Hepatocyte (in vitro differentiated cells): Measurements from ENCODE around the gene HNRNPK. TPM values are rescaled to one million over a fixed set of nuclear protein-coding genes. Genes with fewer than 3 reads are reported as not detected.

ENCODE experiments used
- DNase-seq: peaks from one replicate; pipeline ENCODE4 v3.0.0-alpha.2; 2016; ENCODE audit warnings: low spot score
- H2AFZ ChIP-seq: fragments of 200-600 bp; sonication (generic); 2 replicates; pipeline ENCODE4 v1.6.0; 2016; ENCODE audit warnings: antibody characterized with exemption, mild to moderate bottlenecking
- H3K27ac ChIP-seq: fragments of 200-600 bp; sonication (generic); 2 replicates; pipeline ENCODE4 v1.5.1; 2016; ENCODE audit warnings: mild to moderate bottlenecking
- H3K27me3 ChIP-seq: fragments of 200-600 bp; sonication (generic); 2 replicates; pipeline ENCODE4 v1.6.1; 2016
- H3K36me3 ChIP-seq: fragments of 200-600 bp; sonication (generic); replicated peaks from 2 replicates; pipeline ENCODE4 v1.5.1; 2016; ENCODE audit warnings: low read depth; ENCODE audit not compliant: insufficient read depth
- H3K4me1 ChIP-seq: fragments of 200-600 bp; sonication (generic); 2 replicates; pipeline ENCODE4 v1.5.1; 2016; ENCODE audit warnings: mild to moderate bottlenecking, moderate library complexity; ENCODE audit not compliant: insufficient read depth
- H3K4me2 ChIP-seq: fragments of 200-600 bp; sonication (generic); 2 replicates; pipeline ENCODE4 v1.6.0; 2016
- H3K4me3 ChIP-seq: fragments of 200-600 bp; sonication (generic); 2 replicates; pipeline ENCODE4 v1.5.1; 2016; ENCODE audit warnings: mild to moderate bottlenecking
- H3K79me2 ChIP-seq: fragments of 200-600 bp; sonication (generic); 2 replicates; pipeline ENCODE4 v1.6.0; 2017; ENCODE audit warnings: mild to moderate bottlenecking
- H3K9me2 ChIP-seq: fragments of 200-600 bp; sonication (generic); replicated peaks from 2 replicates; pipeline ENCODE4 v1.6.0; 2017; ENCODE audit warnings: mild to moderate bottlenecking; ENCODE audit not compliant: insufficient read depth
- H3K9me3 ChIP-seq: fragments of 200-600 bp; sonication (generic); 2 replicates; pipeline ENCODE4 v1.5.1; 2016; ENCODE audit warnings: low read depth, mild to moderate bottlenecking
- H4K20me1 ChIP-seq: fragments of 200-600 bp; sonication (generic); 2 replicates; pipeline ENCODE4 v1.6.0; 2016; ENCODE audit warnings: mild to moderate bottlenecking; ENCODE audit not compliant: insufficient read depth, poor library complexity, severe bottlenecking
- EZH2 ChIP-seq: fragments of 200-600 bp; sonication (generic); IDR thresholded peaks from 2 replicates; pipeline ENCODE4 v1.6.1; 2016; ENCODE audit warnings: antibody characterized with exemption, mild to moderate bottlenecking, borderline replicate concordance
- EZH2phosphoT487 ChIP-seq: fragments of 200-600 bp; sonication (generic); IDR thresholded peaks from one replicate; pipeline ENCODE4 v1.6.1; 2018; ENCODE audit warnings: antibody characterized with exemption, mild to moderate bottlenecking, low read depth, moderate library complexity; ENCODE audit not compliant: unreplicated experiment, severe bottlenecking
- WGBS: methylation state at CpG from one replicate; pipeline ENCODE4 v1.1.6; 2016; ENCODE audit warnings: low lambda C conversion rate; ENCODE audit errors: missing lambda C conversion rate; 5-methylcytosine and 5-hydroxymethylcytosine counted together
- polyA plus RNA-seq: library from polyadenylated mRNA; unstranded; fragments of >200 nt; fragmentation: Nextera tagmentation; extraction: Ambion mirVana; gene quantifications from 2 replicates; pipeline ENCODE4 v1.2.1, GENCODE V29; 2016
- total RNA-seq: library from RNA; depleted of rRNA; stranded (reverse); fragments of >200 nt; gene quantifications from 2 replicates; pipeline ENCODE4 v1.2.3, GENCODE V29; 2014
- TF ChIP-seq, protein P1 (sequence below): fragments of 200-600 bp; sonication (generic); IDR thresholded peaks from 2 replicates; pipeline ENCODE4 v1.5.1; 2016; ENCODE audit warnings: antibody characterized with exemption, mild to moderate bottlenecking; ENCODE audit not compliant: poor library complexity

Gene HNRNPK
- total and polyA plus RNA-seq, 2 experiments from 2014 or later = 458 to 579 TPM

- TF ChIP-seq EZH2 = no peak
- TF ChIP-seq, protein P1, sequence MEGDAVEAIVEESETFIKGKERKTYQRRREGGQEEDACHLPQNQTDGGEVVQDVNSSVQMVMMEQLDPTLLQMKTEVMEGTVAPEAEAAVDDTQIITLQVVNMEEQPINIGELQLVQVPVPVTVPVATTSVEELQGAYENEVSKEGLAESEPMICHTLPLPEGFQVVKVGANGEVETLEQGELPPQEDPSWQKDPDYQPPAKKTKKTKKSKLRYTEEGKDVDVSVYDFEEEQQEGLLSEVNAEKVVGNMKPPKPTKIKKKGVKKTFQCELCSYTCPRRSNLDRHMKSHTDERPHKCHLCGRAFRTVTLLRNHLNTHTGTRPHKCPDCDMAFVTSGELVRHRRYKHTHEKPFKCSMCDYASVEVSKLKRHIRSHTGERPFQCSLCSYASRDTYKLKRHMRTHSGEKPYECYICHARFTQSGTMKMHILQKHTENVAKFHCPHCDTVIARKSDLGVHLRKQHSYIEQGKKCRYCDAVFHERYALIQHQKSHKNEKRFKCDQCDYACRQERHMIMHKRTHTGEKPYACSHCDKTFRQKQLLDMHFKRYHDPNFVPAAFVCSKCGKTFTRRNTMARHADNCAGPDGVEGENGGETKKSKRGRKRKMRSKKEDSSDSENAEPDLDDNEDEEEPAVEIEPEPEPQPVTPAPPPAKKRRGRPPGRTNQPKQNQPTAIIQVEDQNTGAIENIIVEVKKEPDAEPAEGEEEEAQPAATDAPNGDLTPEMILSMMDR = no peak
- TF ChIP-seq EZH2phosphoT487 = no peak
- Histone ChIP-seq H3K4me2 (no peak overlapping the region), H3K36me3 (no peaks in the 10 kb centered on the region), H3K27ac (no peak overlapping the region), H4K20me1 (no peaks in the 10 kb centered on the region), H3K4me1 (no peaks in the 10 kb centered on the region), H3K79me2 (no peaks in the 10 kb centered on the region), H2AFZ (no peak overlapping the region), H3K27me3 (no peaks in the 10 kb centered on the region), H3K9me3 (no peaks in the 10 kb centered on the region), H3K9me2 (no peaks in the 10 kb centered on the region), H3K4me3 (no peak overlapping the region)
- 80% methylated on average over 3 of the region's 3 CpGs for WGBS
- DNase-seq = peak; percentile 28
These were observed 44.6 kb downstream of the HNRNPK start for GRCh38 chr9:83935276-83935935.

DNA sequence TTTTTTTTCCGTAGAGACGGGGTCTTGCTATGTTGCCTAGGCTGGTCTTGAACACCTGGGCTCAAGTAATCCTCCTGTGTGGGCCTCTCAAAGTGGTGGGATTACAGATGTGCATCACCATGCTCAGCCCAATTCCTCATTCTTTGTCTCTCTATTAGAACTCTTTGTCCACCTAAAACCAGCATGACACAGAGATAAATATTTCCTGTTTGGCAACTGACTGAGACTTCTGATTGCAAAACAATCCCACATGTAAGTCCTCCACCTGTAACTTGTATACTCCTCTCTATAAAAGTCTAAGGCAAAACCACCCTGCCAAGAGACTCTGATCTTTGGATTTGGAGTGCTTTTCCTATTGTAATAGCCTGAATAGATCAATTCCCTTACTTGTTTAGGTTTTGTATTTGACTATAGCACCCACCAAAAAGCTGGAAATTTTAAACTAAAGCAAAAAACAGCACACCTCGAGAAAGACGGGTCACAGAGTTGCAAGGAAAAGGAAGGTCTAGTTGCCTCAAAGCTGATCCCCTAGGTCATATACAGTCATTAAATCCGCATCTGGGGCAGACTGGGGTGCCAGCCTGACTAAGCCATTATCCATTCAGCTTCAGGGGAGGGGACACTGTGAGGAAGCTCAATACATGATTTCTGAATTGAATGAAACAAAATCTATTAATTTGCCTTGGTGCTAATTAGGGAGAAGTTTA lies 45.3 kb downstream of the HNRNPK start:
- Histone ChIP-seq H3K27me3 (no peaks in the 10 kb centered on the region), H3K36me3 (no peaks in the 10 kb centered on the region), H3K9me3 (no peaks in the 10 kb centered on the region), H3K79me2 (no peaks in the 10 kb centered on the region), H3K4me2 (no peak overlapping the region), H3K27ac (no peak overlapping the region), H3K4me3 (no peak overlapping the region), H4K20me1 (no peaks in the 10 kb centered on the region), H2AFZ (no peak overlapping the region), H3K4me1 (no peaks in the 10 kb centered on the region), H3K9me2 (no peaks in the 10 kb centered on the region)
- 86% methylated on average over 5 of the region's 5 CpGs for WGBS
- no peak for DNase-seq
- TF ChIP-seq EZH2 (no peak), EZH2phosphoT487 (no peak)
- TF ChIP-seq, protein P1 = no peak

- H3K36me3 ChIP-seq = no peaks in the 10 kb centered on the region
- H3K9me2 ChIP-seq = no peaks in the 10 kb centered on the region
- no peaks in the 10 kb centered on the region for H3K27me3 ChIP-seq
- H3K4me2 ChIP-seq = no peak overlapping the region
- H3K9me3 ChIP-seq = no peaks in the 10 kb centered on the region
- TF ChIP-seq, protein P1 = no peak
- WGBS = 66% methylated on average over 3 of the region's 3 CpGs
- no peaks in the 10 kb centered on the region for H4K20me1 ChIP-seq
- H3K27ac ChIP-seq = peak overlapping the region; percentile 45
- no peaks in the 10 kb centered on the region for H3K4me1 ChIP-seq
- no peak overlapping the region for H2AFZ ChIP-seq
- peak; percentile 42 for DNase-seq
- no peaks in the 10 kb centered on the region for H3K79me2 ChIP-seq
- no peak overlapping the region for H3K4me3 ChIP-seq
These were observed 46.2 kb downstream of the HNRNPK start for GRCh38 chr9:83933790-83934189.
